H9 (cell line): Measurements from ENCODE around the gene ZFPL1. TPM values are rescaled to one million over a fixed set of nuclear protein-coding genes. Genes with fewer than 3 reads are reported as not detected.

ENCODE experiments used
- DNase-seq: peaks from one replicate; pipeline ENCODE4 v3.0.0-alpha.2; 2017
- H2AFZ ChIP-seq: one replicate; pipeline ENCODE4 v1.6.1; 2013; ENCODE audit warnings: mild to moderate bottlenecking, low read length, control low read depth, moderate library complexity
- H2AK5ac ChIP-seq: 2 replicates; pipeline ENCODE4 v1.6.1; 2013; ENCODE audit warnings: low read length, control low read depth, mixed read lengths; ENCODE audit not compliant: insufficient read length
- H2BK120ac ChIP-seq: one replicate; pipeline ENCODE4 v1.6.1; 2013; ENCODE audit warnings: low read depth, mild to moderate bottlenecking, low read length, control low read depth, inconsistent platforms; ENCODE audit not compliant: poor library complexity, severe bottlenecking
- H2BK12ac ChIP-seq: 2 replicates; pipeline ENCODE4 v1.6.1; 2013; ENCODE audit warnings: low read length, control low read depth, mixed read lengths, low read depth; ENCODE audit not compliant: insufficient read length
- H2BK15ac ChIP-seq: 2 replicates; pipeline ENCODE4 v1.6.1; 2013; ENCODE audit warnings: low read depth, low read length, control low read depth
- H2BK20ac ChIP-seq: one replicate; pipeline ENCODE4 v1.6.1; 2013; ENCODE audit warnings: low read depth, mild to moderate bottlenecking, low read length, control low read depth, inconsistent platforms; ENCODE audit not compliant: poor library complexity, severe bottlenecking
- H2BK5ac ChIP-seq: 2 replicates; pipeline ENCODE4 v1.6.1; 2013; ENCODE audit warnings: low read length, control low read depth, mixed read lengths; ENCODE audit not compliant: insufficient read length
- H3K14ac ChIP-seq: 2 replicates; pipeline ENCODE4 v1.6.1; 2013; ENCODE audit warnings: low read length, control low read depth; ENCODE audit not compliant: insufficient read depth
- H3K18ac ChIP-seq: 2 replicates; pipeline ENCODE4 v1.6.1; 2013; ENCODE audit warnings: low read depth, mild to moderate bottlenecking, mixed read lengths, low read length, control low read depth; ENCODE audit not compliant: insufficient read length
- H3K23ac ChIP-seq: 2 replicates; pipeline ENCODE4 v1.6.1; 2013; ENCODE audit warnings: low read length, control low read depth, mixed read lengths, low read depth; ENCODE audit not compliant: insufficient read length
- H3K23me2 ChIP-seq: 2 replicates; pipeline ENCODE4 v1.6.1; 2013; ENCODE audit warnings: low read depth, mild to moderate bottlenecking, mixed read lengths, low read length, control low read depth; ENCODE audit not compliant: insufficient read length, poor library complexity, severe bottlenecking
- H3K27ac ChIP-seq: 2 replicates; pipeline ENCODE4 v1.5.1; 2013; ENCODE audit warnings: low read length, control low read depth, mixed read lengths, low read depth; ENCODE audit not compliant: insufficient read length
- H3K27me3 ChIP-seq: 2 replicates; pipeline ENCODE4 v1.6.1; 2013; ENCODE audit warnings: low read length, control low read depth, inconsistent platforms; ENCODE audit not compliant: insufficient read depth
- H3K4ac ChIP-seq: 2 replicates; pipeline ENCODE4 v1.6.1; 2013; ENCODE audit warnings: low read depth, mild to moderate bottlenecking, control low read depth, inconsistent platforms, low read length, moderate library complexity
- H3K4me1 ChIP-seq: 2 replicates; pipeline ENCODE4 v1.6.1; 2013; ENCODE audit warnings: low read length, control low read depth, inconsistent platforms; ENCODE audit not compliant: insufficient read depth
- H3K4me2 ChIP-seq: 2 replicates; pipeline ENCODE4 v1.6.1; 2013; ENCODE audit warnings: low read length, control low read depth, mixed read lengths; ENCODE audit not compliant: insufficient read length, insufficient read depth
- H3K56ac ChIP-seq: 2 replicates; pipeline ENCODE4 v1.6.1; 2013; ENCODE audit warnings: low read depth, mild to moderate bottlenecking, mixed read lengths, low read length, control low read depth; ENCODE audit not compliant: insufficient read length
- H3K79me1 ChIP-seq: 2 replicates; pipeline ENCODE4 v1.6.1; 2013; ENCODE audit warnings: low read depth, mild to moderate bottlenecking, moderate library complexity, low read length, control low read depth, inconsistent platforms; ENCODE audit not compliant: insufficient read depth, poor library complexity, severe bottlenecking
- H3K79me2 ChIP-seq: 2 replicates; pipeline ENCODE4 v1.6.1; 2013; ENCODE audit warnings: low read length, control low read depth, inconsistent platforms; ENCODE audit not compliant: insufficient read depth
- H3K9ac ChIP-seq: 2 replicates; pipeline ENCODE4 v1.6.1; 2013; ENCODE audit warnings: low read length, control low read depth, mixed read lengths; ENCODE audit not compliant: insufficient read length; ENCODE audit errors: extremely low read depth
- H3K9me3 ChIP-seq: one replicate; pipeline ENCODE4 v1.6.1; 2013; ENCODE audit warnings: low read depth, low read length, inconsistent platforms; ENCODE audit not compliant: control insufficient read depth
- H3T11ph ChIP-seq: one replicate; pipeline ENCODE4 v1.6.1; 2013; ENCODE audit warnings: mild to moderate bottlenecking, low read length, control low read depth, inconsistent platforms
- H4K20me1 ChIP-seq: one replicate; pipeline ENCODE4 v1.6.1; 2013; ENCODE audit not compliant: control insufficient read depth, insufficient read length, insufficient read depth
- H4K5ac ChIP-seq: 2 replicates; pipeline ENCODE4 v1.6.1; 2013; ENCODE audit warnings: low read depth, mild to moderate bottlenecking, mixed read lengths, low read length, control low read depth; ENCODE audit not compliant: insufficient read length
- H4K8ac ChIP-seq: replicated peaks from 2 replicates; pipeline ENCODE4 v1.6.1; 2013; ENCODE audit warnings: low read length, control low read depth, mixed read lengths, low read depth; ENCODE audit not compliant: insufficient read length
- H4K91ac ChIP-seq: 2 replicates; pipeline ENCODE4 v1.6.1; 2013; ENCODE audit warnings: low read depth, mild to moderate bottlenecking, moderate library complexity, mixed read lengths, low read length, control low read depth; ENCODE audit not compliant: insufficient read length
- H3K27ac Mint-ChIP-seq, 3 experiments: 2 replicates in 2 of 3; 3 replicates in 1 of 3; pipeline ENCODE4 v1.8.0; 2020 to 2021; ENCODE audit warnings: mixed read lengths in 3 of 3, mild to moderate bottlenecking in 1 of 3, moderate library complexity in 1 of 3
- H3K27me3 Mint-ChIP-seq: 2 replicates; pipeline ENCODE4 v1.8.0; 2021; ENCODE audit warnings: low read depth, mild to moderate bottlenecking, moderate library complexity, mixed read lengths
- H3K36me3 Mint-ChIP-seq, 3 experiments: 2 replicates in 2 of 3; 3 replicates in 1 of 3; pipeline ENCODE4 v1.8.0; 2020 to 2021; ENCODE audit warnings: low read depth in 3 of 3, mixed read lengths in 3 of 3; ENCODE audit not compliant: insufficient read depth in 1 of 3
- H3K4me1 Mint-ChIP-seq, 2 experiments: 2 replicates each; pipeline ENCODE4 v1.8.0; 2020; ENCODE audit warnings: mixed read lengths in 2 of 2
- H3K4me3 Mint-ChIP-seq, 2 experiments: 2 replicates in 1 of 2; 3 replicates in 1 of 2; pipeline ENCODE4 v1.8.0; 2020 to 2021; ENCODE audit warnings: mild to moderate bottlenecking in 2 of 2, mixed read lengths in 2 of 2, moderate library complexity in 1 of 2
- H3K9me3 Mint-ChIP-seq, 2 experiments: 2 replicates in 1 of 2; 3 replicates in 1 of 2; pipeline ENCODE4 v1.8.0; 2020; ENCODE audit warnings: mild to moderate bottlenecking in 2 of 2, mixed read lengths in 2 of 2, moderate library complexity in 1 of 2
- CTCF ChIP-seq: fragments of 200-600 bp; sonication (generic); conservative IDR thresholded peaks from 3 replicates; pipeline ENCODE4 v1.8.0; 2021; ENCODE audit warnings: antibody characterized with exemption, mild to moderate bottlenecking
- WGBS: extraction: QIAGEN DNeasy Blood & Tissue Kit; methylation state at CpG from one replicate; pipeline ENCODE4 v1.1.7; 2013; ENCODE audit warnings: missing lambda C conversion rate, low lambda C conversion rate, mixed read lengths; ENCODE audit not compliant: insufficient read length; ENCODE audit errors: extremely low coverage; 5-methylcytosine and 5-hydroxymethylcytosine counted together
- total RNA-seq: library from RNA; stranded (reverse); gene quantifications from 2 replicates; pipeline ENCODE4 v1.2.1, GENCODE V29; 2021

The ZFPL1 gene
- total RNA-seq, 1 experiment from 2014 or later = 24.2 TPM

GRCh38 chr11:65112546-65113360 lies 28.7 kb downstream of the ZFPL1 start:
- Mint-ChIP-seq H3K4me3 (peak overlapping the region; percentile 82 to 99), H3K27me3 (peaks cover 1% of the 10 kb centered on the region; the same call in 1 of the 2 replicates), H3K9me3 (no peaks in the 10 kb centered on the region), H3K27ac (peak overlapping the region in 2 of 3 experiments; percentile 85 to 91; a peak in 2 of 7 replicates), H3K36me3 (peaks cover 2 to 28% (median 23%) of the 10 kb centered on the region in 3 experiments), H3K4me1 (peaks cover 15 to 23% of the 10 kb centered on the region in 2 experiments)
- H3K23me2 ChIP-seq = peaks cover 18% of the 10 kb centered on the region
- H3K4ac ChIP-seq = no peak overlapping the region
- no peak overlapping the region for H2BK5ac ChIP-seq
- no peak overlapping the region for H2AK5ac ChIP-seq
- H3K56ac ChIP-seq = no peak overlapping the region
- H3K9ac ChIP-seq = peak overlapping the region; percentile 27
- H3K27ac ChIP-seq = no peak overlapping the region
- H3K18ac ChIP-seq = no peak overlapping the region
- no peak overlapping the region for H2BK15ac ChIP-seq
- no peak overlapping the region for H2AFZ ChIP-seq
- H2BK120ac ChIP-seq = no peak overlapping the region
- H2BK12ac ChIP-seq = no peak overlapping the region
- H3K27me3 ChIP-seq = no peaks in the 10 kb centered on the region
- no peak overlapping the region for H3K14ac ChIP-seq
- H3K4me1 ChIP-seq = no peaks in the 10 kb centered on the region
- no peak overlapping the region for H4K8ac ChIP-seq
- no peaks in the 10 kb centered on the region for H3K79me2 ChIP-seq
- H3K9me3 ChIP-seq = no peaks in the 10 kb centered on the region
- no peaks in the 10 kb centered on the region for H3K79me1 ChIP-seq
- no peak overlapping the region for H4K5ac ChIP-seq
- no peak overlapping the region for H3K23ac ChIP-seq
- no CpG with 5 or more reads among the region's 57 CpGs for WGBS
- no peak overlapping the region for H2BK20ac ChIP-seq
- H3T11ph ChIP-seq = no peak overlapping the region
- no peaks in the 10 kb centered on the region for H4K20me1 ChIP-seq
- DNase-seq = peak; percentile 69
- H3K4me2 ChIP-seq = peak overlapping the region; percentile 56
- peak; percentile 91 for TF ChIP-seq CTCF
- H4K91ac ChIP-seq = no peak overlapping the region
